ENCODE data around the gene MYDGF. TPM values are rescaled to one million over a fixed set of nuclear protein-coding genes. Genes with fewer than 3 reads are reported as not detected.

MYDGF gene
- polyA plus RNA-seq, 1 experiment, result 126 TPM

DNA sequence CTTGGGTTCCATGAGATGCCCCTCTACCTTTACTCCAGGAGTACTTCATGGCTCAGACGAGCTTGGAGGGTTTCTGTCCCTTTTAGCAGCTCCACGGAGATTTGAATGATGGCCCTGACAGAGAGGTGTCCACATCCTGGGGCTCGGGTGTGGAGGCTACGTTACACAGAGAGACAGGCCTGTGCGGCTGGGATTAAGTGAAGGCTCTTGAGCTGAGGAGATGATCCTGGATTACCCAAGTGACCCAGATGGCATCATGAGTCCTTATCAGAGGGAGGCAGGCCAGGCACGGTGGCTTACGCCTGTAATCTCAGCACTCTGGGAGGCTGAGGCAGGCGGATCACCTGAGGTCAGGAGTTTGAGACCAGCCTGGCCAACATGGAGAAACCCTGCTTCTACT is 41.1 kb upstream of the MYDGF start:
- DNase-seq (ENCODE audit: low read depth, low spot score), result no peak

DNA sequence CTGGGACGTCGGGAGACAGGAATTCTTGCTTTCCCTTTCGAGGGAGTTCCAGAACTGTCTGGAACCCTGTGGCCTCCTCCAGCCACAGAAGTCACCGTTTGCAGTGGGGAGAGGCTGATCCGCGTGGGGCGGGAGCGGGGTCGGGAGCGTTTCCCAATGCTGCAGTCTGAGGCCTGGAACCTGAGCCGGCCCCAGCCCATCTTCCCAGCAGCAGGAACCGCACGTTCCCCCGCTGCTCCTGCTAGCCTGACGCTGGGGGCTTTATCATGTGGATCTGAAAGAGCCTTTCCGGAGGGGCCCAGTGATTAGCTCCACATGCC is 40.1 kb upstream of the MYDGF start:
- no peak for DNase-seq (ENCODE audit: low read depth, low spot score)
- Histone ChIP-seq H3K9me3 (ENCODE audit: control insufficient read depth, insufficient read depth, low read length) (peaks cover 13% of the 10 kb centered on the region; the same call in 1 of the 2 replicates), H3K27me3 (ENCODE audit: control insufficient read depth, insufficient read depth, low read length) (no peaks in the 10 kb centered on the region), H3K27ac (ENCODE audit: low read depth, low read length) (no peak overlapping the region), H3K4me3 (ENCODE audit: low read depth, low read length) (no peak overlapping the region)
- POLR2A ChIA-PET, result no interaction called here
- CTCF ChIA-PET, result no interaction called here
- TF ChIP-seq, protein P1, sequence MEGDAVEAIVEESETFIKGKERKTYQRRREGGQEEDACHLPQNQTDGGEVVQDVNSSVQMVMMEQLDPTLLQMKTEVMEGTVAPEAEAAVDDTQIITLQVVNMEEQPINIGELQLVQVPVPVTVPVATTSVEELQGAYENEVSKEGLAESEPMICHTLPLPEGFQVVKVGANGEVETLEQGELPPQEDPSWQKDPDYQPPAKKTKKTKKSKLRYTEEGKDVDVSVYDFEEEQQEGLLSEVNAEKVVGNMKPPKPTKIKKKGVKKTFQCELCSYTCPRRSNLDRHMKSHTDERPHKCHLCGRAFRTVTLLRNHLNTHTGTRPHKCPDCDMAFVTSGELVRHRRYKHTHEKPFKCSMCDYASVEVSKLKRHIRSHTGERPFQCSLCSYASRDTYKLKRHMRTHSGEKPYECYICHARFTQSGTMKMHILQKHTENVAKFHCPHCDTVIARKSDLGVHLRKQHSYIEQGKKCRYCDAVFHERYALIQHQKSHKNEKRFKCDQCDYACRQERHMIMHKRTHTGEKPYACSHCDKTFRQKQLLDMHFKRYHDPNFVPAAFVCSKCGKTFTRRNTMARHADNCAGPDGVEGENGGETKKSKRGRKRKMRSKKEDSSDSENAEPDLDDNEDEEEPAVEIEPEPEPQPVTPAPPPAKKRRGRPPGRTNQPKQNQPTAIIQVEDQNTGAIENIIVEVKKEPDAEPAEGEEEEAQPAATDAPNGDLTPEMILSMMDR (IDR thresholded peaks at IDR 0.05; ENCODE audit: low read depth, low read length), result no peak

More for the DNA sequence above, 41.1 kb upstream of the MYDGF start:
- POLR2A ChIA-PET, result no interaction called here
- Histone ChIP-seq H3K27ac (ENCODE audit: low read depth, low read length) (no peak overlapping the region), H3K4me3 (ENCODE audit: low read depth, low read length) (no peak overlapping the region), H3K27me3 (ENCODE audit: control insufficient read depth, insufficient read depth, low read length) (no peaks in the 10 kb centered on the region), H3K9me3 (ENCODE audit: control insufficient read depth, insufficient read depth, low read length) (peaks cover 13% of the 10 kb centered on the region; the same call in 1 of the 2 replicates)
- TF ChIP-seq, protein P1 (IDR thresholded peaks at IDR 0.05; ENCODE audit: low read depth, low read length), result no peak
- CTCF ChIA-PET, result interaction anchor here (0.6 kb wide), 1 partner anchor 1824 kb away, joined by 3 read pairs; no protein-coding TSS in a partner anchor

DNA sequence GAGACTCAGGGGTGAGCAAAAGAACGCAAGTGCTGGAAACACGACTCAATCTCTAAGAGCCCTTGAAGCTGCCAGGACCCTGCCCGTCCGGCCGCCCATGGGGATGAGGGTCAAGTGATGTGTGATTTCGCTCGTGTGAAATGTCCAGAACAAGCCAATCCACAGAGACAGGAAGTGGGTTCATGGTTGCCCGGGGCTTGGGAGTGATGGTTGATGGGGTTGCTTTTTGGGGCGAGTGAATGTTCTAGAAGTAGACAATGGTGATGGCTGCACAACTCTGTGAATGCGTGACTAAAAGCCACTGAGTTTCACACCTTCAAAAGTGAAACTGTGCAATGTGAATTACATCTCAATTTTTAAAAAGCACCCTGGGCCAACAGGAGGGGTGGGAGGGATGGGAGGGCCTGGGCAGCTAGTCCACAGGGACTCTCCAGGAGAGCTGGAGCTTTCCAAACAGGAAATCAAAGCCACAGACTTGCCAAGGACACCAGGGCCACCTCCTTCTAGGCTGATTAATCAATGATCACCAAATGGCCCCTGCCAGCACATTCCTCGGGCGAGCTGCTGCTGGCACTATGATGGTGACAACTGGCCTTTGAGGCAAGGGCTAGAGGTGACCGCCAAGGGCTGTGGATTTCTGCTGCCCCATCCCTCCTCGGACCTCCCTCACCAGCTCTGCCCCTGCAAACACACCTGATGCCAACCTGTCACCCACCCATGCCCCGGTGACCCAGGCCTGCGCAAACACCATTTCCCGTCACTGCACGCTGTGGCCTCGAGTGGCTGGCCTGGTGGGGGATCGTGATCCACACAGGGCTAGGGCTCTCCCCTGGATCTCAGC is 39.5 kb upstream of the MYDGF start:
- TF ChIP-seq, protein P1 (IDR thresholded peaks at IDR 0.05; ENCODE audit: low read depth, low read length), result no peak
- H3K27ac ChIP-seq (ENCODE audit: low read depth, low read length), result no peak overlapping the region
- peaks cover 13% of the 10 kb centered on the region; the same call in 1 of the 2 replicates for H3K9me3 ChIP-seq (ENCODE audit: control insufficient read depth, insufficient read depth, low read length)
- ChIA-PET CTCF (no interaction called here), POLR2A (interaction anchor here (0.6 kb wide), 1 partner anchor 667 kb away, joined by 5 read pairs; no protein-coding TSS in a partner anchor)
- no peaks in the 10 kb centered on the region for H3K27me3 ChIP-seq (ENCODE audit: control insufficient read depth, insufficient read depth, low read length)
- H3K4me3 ChIP-seq (ENCODE audit: low read depth, low read length), result no peak overlapping the region
- no peak for DNase-seq (ENCODE audit: low read depth, low spot score)

DNA sequence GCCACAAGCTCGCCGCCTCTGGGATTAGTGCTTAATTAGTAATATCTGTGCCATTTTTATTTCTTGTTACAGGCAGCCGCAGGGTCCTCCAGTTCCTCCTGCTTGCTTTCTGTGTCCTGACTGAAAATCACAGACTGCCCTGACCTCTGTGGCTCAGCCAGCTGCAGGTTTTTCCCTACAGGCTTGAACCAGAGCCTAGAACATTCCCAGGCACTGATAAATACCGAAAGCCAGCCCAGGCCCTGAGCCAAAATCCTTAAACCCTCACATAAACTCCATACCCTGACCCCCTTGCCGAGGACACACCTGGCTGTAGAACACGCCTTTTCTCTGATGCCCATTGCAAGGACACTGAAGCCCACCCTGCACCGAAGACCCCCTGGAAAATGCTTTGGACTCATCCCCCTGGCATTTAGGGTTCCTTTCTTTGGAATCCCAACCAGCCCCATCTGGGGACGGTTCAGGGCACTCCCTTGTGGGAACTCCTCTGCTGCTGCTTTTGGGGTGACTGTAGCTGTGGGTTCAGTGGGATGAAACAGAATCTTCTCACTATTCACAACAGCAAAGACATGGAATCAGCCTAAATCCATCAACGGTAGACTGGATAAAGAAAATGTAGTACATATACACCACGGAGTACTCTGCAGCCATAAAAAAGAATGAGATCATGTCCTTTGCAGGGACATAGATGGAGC is 38.0 kb upstream of the MYDGF start:
- Histone ChIP-seq H3K4me3 (ENCODE audit: low read depth, low read length) (no peak overlapping the region), H3K9me3 (ENCODE audit: control insufficient read depth, insufficient read depth, low read length) (peaks cover 8% of the 10 kb centered on the region; the same call in 1 of the 2 replicates), H3K27me3 (ENCODE audit: control insufficient read depth, insufficient read depth, low read length) (no peaks in the 10 kb centered on the region), H3K27ac (ENCODE audit: low read depth, low read length) (no peak overlapping the region)
- POLR2A ChIA-PET, result no interaction called here
- DNase-seq (ENCODE audit: low read depth, low spot score), result no peak
- TF ChIP-seq, protein P1 (IDR thresholded peaks at IDR 0.05; ENCODE audit: low read depth, low read length), result no peak
- CTCF ChIA-PET, result no interaction called here

DNA sequence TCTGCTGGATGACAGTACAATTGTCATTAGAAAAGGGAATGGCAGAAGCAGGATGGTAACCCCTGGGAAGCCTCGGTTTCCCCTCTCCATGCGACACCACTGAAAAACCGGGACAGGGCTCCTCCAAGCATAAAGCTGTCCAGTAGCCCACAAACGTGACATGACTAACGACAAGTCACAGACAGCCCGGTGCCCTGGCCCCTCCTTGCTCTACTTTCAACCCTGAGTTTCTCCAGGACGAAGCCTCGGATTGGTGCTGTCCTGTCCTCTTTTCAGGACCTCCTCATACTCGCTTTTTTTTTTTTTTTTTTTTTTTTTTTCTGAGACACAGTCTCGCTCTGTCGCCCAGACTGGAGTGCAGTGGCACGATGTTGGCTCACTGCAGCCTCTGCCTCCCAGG is 37.2 kb upstream of the MYDGF start:
- Histone ChIP-seq H3K27ac (ENCODE audit: low read depth, low read length) (no peak overlapping the region), H3K27me3 (ENCODE audit: control insufficient read depth, insufficient read depth, low read length) (no peaks in the 10 kb centered on the region), H3K9me3 (ENCODE audit: control insufficient read depth, insufficient read depth, low read length) (peaks cover 4% of the 10 kb centered on the region; the same call in 1 of the 2 replicates), H3K4me3 (ENCODE audit: low read depth, low read length) (no peak overlapping the region)
- TF ChIP-seq, protein P1 (IDR thresholded peaks at IDR 0.05; ENCODE audit: low read depth, low read length), result no peak
- ChIA-PET POLR2A (no interaction called here), CTCF (no interaction called here)
- DNase-seq (ENCODE audit: low read depth, low spot score), result no peak

Data from AG04450 (cell line).